DMS114 treated with DMSO at 0.1 percent for 48 hours (cell line): ENCODE data around the gene PLOD3.

Source experiments
- DNase-seq: peaks from one replicate; lab custom pipeline; 2025; ENCODE audit not compliant: unreplicated experiment; lab: John Stamatoyannopoulos, UW

PLOD3 gene

GRCh38 chr7:101239191-101239950 is 22.0 kb upstream of the PLOD3 start:
- DNase-seq, result no peak

- no peak for DNase-seq
Measured at GRCh38 chr7:101238226-101239182, 21.1 kb upstream of the PLOD3 start.

DNA sequence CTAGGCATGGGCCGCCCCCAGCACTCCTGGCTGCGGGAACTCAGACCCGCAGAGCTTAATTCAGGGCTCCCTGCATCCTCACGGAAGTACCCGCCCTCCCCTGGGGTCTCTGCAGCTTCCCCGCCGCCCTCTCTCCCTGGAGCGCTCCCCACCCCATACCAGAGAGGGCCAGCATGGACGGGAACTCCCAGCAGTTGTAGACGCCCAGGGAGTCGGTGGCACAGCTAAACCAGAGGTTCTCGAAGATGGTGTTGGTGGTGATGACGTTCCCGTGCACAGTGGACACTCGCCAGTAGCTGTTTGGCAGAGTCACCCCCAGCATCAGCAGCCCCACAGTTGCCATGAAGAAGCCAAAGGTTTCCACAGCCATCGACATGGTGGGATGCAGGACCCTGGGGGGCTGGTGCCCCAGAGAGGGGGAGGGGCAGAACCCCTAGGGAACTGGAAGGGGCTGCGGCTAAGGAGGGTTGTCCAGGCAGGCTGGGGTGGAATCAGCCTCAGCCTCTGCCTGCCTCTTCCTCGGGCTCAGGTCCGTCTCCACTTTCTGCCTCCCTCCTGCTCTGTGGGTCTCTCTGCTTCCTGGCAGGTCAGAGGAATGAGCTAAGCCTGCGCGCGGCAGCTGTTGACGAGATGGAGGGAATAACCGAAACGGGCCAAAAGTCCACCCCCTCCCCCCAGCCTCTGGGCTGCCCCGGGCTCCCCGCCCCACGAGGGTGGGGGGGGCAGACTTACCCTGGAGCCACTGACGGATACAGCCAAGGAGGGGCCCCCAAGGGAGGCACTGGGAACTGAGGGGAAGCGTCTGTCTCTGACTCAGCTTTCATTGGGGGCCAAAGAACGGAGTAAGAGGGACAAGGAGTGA is 20.1 kb upstream of the PLOD3 start, which contains the start of gene CLDN15:
Gene CLDN15 (minus strand): TSS at position 597 of the 862 bp plus-strand sequence. CDS start 221 bp downstream, at position 376.
- no peak for DNase-seq

DNA sequence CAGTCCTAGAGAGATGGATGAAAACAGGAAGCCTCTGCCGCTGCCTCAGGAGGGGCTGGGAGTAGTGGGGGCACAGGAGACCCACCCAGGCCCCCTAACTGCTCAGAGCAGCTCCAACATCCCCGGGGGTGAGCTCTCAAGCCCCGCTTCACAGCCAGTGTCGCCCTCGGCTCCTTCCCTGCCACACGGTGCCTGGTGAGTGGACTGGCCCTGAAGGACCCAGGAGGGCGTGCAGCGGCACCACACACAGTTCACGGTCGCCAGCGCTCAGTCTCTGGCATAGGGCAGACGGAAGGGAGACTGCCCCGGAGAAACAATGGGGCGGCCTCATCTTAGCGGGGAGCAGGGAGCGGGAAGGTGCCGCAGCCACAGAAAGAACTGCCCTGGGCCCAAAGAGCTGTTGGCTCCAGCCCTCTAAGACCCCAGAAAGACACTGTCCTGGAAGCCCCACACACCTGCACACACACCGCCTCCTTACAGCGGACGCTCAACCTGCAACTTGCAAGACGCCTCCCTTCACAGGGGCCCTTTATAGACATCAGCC is 19.0 kb upstream of the PLOD3 start:
- no peak for DNase-seq

DNA sequence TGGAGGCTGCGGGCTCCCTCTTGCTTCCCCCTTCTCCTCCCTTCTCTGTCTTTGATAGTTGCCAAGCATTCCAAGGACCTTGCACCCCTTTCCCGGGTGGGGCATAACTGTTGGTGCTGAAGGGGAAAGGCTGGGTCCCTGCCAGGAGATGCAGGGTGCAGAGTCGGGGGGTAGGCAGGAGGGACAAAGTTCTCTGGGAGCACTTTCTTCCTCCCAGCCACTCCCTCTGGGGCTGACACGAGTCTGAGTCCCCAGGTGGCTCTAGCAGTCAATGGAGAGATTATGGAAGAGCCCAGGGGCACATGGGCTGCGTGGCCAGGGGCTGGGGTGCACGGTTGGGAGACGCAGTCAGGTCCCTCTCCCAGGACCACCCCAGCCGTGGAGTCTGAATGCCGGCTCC is 18.1 kb upstream of the PLOD3 start:
- DNase-seq, result no peak

DNA sequence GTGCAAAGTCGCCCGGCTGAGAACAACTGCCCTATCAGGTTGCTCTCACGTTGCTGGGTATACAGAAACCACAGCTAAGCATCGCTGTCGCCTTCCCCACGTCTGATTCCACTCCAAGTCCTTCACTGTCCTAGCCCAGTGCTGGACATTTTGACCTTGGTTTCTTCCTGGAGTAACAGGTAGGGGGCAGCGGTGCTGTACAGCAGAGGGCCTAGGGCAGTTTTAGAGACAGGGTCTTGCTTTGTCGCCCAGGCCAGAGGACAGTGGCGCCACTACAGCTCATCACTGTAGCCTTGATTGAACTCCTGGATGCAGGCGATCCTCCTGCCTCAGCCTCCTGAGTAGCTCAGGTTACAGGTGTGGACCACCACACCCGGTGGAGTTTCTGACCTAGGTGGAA is 17.7 kb upstream of the PLOD3 start:
- DNase-seq, result no peak

GRCh38 chr7:101234636-101235035 is 17.3 kb upstream of the PLOD3 start:
- DNase-seq, result no peak

DNA sequence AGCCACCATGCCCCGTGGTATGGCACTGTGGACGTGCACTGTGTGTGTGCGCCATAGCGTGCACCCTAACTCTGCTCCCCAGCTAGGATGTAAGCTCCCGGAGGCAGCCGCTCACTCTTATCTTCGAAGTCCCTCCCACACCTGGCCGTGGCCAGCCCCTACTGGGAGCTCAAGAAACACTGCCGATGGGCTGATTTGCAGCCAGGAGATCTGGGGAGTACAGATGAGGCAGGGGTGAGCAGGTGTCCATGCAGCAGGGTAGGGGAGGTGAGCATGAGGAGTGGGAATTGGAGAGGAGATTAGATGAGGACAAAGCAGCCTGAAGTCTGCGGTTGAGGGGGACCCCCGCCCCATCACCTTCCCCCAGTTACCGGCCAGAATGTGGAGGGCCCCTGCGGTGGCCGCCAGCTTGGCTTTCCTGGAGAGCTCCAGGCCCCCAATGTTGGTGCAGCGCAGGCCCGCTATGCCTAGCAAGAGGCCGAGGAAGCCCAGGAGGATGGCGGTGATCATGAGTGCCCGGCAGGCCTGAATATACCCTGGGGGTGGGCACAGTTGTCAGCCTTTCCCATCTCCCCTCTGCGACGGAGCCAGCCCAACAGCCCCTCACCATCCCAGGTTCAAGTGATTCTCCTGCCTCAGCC is 16.6 kb upstream of the PLOD3 start:
- DNase-seq, result no peak

- DNase-seq, result no peak
Measured at GRCh38 chr7:101232141-101232850, 14.9 kb upstream of the PLOD3 start.

GRCh38 chr7:101231644-101232043 is 14.3 kb upstream of the PLOD3 start:
- no peak for DNase-seq

GRCh38 chr7:101226721-101227120 is 9.3 kb upstream of the PLOD3 start:
- DNase-seq, result no peak

GRCh38 chr7:101225650-101226049 is 8.3 kb upstream of the PLOD3 start:
- no peak for DNase-seq

GRCh38 chr7:101223528-101223927 is 6.1 kb upstream of the PLOD3 start:
- no peak for DNase-seq

GRCh38 chr7:101222275-101222830 is 5.0 kb upstream of the PLOD3 start:
- no peak for DNase-seq

DNA sequence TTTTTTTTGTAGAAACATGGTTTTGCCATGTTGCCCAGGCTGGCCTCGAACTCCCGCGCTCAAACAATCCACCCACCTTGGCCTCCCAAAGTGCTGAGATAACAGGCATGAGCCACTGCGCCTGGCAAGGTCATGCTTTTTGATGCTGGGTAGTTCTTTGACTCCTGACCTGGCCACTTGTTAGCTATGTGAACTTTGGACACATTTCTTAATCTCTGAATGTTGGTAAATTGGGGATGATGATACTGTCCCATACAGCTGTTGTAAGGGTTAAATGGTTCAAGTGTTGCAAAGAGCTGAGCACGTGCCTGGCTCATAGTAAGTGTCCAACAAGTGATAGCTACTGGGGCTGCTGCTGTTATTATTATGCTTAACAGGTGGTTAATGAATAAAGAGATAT is 2.9 kb upstream of the PLOD3 start:
- no peak for DNase-seq

- no peak for DNase-seq
Measured at GRCh38 chr7:101218236-101219125, 1.1 kb upstream of the PLOD3 start.

DNA sequence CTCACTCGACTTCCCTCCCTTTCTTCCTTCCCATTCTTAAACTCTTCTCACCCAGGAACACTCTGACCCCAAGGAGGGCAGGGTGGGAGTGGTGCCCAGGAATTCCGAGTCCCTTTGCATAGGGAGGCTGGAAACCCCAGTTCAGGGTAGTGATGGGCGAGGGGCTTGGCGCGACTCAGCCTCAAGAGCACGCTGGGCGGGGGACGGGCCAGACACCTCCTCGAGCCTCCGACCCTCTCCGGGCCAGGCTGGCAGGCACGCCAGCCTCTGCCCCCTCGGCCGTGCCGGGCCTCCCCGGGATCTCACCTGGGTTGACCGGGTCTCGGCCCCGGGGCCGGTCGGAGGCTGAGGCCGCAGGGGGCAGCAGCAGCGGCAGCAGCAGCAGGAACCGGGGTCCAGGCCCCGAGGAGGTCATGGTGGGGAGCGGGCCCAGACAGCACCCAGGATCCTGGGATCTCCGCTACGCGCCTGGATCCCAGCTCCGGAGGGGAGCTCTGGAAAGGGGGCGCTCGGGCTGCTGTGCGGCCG is 457 bp downstream of the PLOD3 start:
- no peak for DNase-seq
